KMS-11 (cell line): ENCODE data around the gene STX3.

Experiments used
- H2AFZ ChIP-seq: fragments of 200-600 bp; sonication (generic); 2 replicates; pipeline ENCODE4 v1.6.1; 2016; ENCODE audit warnings: antibody characterized with exemption, mixed run types, low read depth
- H3K27ac ChIP-seq: fragments of 200-600 bp; sonication (generic); 2 replicates; pipeline ENCODE4 v1.6.1; 2016; ENCODE audit warnings: mild to moderate bottlenecking, mixed run types
- H3K27me3 ChIP-seq: fragments of 200-600 bp; sonication (generic); 2 replicates; pipeline ENCODE4 v1.6.1; 2017; ENCODE audit warnings: mild to moderate bottlenecking, low read depth, mixed run types, moderate library complexity; ENCODE audit not compliant: insufficient read depth
- H3K36me3 ChIP-seq: fragments of 200-600 bp; sonication (generic); 2 replicates; pipeline ENCODE4 v1.6.1; 2017; ENCODE audit warnings: mild to moderate bottlenecking, mixed run types; ENCODE audit not compliant: insufficient read depth
- H3K4me1 ChIP-seq: fragments of 200-600 bp; sonication (generic); 2 replicates; pipeline ENCODE4 v1.6.1; 2016; ENCODE audit warnings: mild to moderate bottlenecking, low read depth, mixed run types; ENCODE audit not compliant: poor library complexity, severe bottlenecking
- H3K4me2 ChIP-seq: fragments of 200-600 bp; sonication (generic); 2 replicates; pipeline ENCODE4 v1.7.0; 2016; ENCODE audit warnings: mild to moderate bottlenecking, mixed run types
- H3K4me3 ChIP-seq: fragments of 200-600 bp; sonication (generic); IDR thresholded peaks from 2 replicates; pipeline ENCODE4 v1.6.1; 2017; ENCODE audit warnings: low read depth, low read length, mixed read lengths; ENCODE audit not compliant: insufficient read depth
- H3K79me2 ChIP-seq: fragments of 200-600 bp; sonication (generic); 2 replicates; pipeline ENCODE4 v1.6.1; 2016; ENCODE audit warnings: low read depth, mixed run types; ENCODE audit not compliant: insufficient read depth
- H3K9ac ChIP-seq: fragments of 200-600 bp; sonication (generic); 2 replicates; pipeline ENCODE4 v1.6.1; 2016; ENCODE audit warnings: mild to moderate bottlenecking, mixed run types
- H4K20me1 ChIP-seq: fragments of 200-600 bp; sonication (generic); 2 replicates; pipeline ENCODE4 v1.6.1; 2016; ENCODE audit warnings: mild to moderate bottlenecking, mixed run types; ENCODE audit not compliant: insufficient read depth
- TF ChIP-seq, protein P1 (sequence below): fragments of 200-600 bp; sonication (generic); conservative IDR thresholded peaks from 2 replicates; pipeline ENCODE4 v1.6.1; 2017; ENCODE audit warnings: low read depth, mild to moderate bottlenecking, antibody characterized with exemption, low read length, moderate library complexity, mixed read lengths

Gene STX3

DNA sequence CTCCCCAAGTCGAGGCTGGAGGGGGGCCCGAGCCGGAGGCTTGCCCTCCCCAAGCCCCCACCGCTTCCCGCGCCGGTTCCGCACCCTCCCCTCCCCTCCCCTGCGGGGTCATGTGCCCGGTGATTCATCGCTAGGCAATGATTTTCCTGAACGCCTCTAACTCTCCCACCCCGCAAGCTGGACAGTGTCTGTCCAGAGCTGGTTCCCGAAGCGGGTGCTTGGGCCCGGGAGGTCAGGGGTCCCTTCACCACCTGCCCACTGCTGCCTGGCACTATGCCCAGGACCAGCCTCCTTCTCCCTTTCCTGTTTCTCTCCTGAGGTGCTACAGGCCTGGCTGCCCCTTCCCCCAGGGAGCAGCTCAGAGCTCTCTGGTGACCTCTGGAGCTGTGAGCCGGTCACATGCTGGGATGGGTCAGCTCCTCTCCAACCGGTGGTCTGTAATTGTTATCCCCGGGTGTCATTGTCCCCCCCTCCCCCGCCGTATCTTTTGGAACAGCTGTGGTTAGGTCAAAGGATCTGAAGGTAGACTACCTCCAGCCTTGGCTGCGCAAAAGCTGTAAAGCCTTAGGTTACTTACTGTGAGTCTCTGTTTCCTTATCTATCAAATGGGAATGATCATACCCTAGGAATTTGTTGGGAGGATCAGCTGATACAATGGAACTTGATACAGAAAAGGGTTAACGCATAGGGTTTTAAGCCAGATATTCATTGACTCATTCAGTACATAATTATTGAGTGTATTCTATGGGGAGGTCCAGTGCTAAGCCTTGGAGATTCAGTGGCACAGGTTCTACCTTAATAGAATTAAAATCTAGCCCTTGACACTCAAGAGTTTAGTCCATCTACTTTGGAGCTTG is 753 bp downstream of the STX3 start:
- Histone ChIP-seq H2AFZ (peak overlapping the region; percentile 100), H3K9ac (peak overlapping the region; percentile 57; the same call in 1 of the 2 replicates), H3K4me3 (no peak overlapping the region), H3K36me3 (no peaks in the 10 kb centered on the region), H3K4me1 (peaks cover 9% of the 10 kb centered on the region), H3K27ac (no peak overlapping the region), H3K27me3 (no peaks in the 10 kb centered on the region), H3K79me2 (no peaks in the 10 kb centered on the region), H4K20me1 (no peaks in the 10 kb centered on the region), H3K4me2 (peak overlapping the region; percentile 44)
- TF ChIP-seq, protein P1, sequence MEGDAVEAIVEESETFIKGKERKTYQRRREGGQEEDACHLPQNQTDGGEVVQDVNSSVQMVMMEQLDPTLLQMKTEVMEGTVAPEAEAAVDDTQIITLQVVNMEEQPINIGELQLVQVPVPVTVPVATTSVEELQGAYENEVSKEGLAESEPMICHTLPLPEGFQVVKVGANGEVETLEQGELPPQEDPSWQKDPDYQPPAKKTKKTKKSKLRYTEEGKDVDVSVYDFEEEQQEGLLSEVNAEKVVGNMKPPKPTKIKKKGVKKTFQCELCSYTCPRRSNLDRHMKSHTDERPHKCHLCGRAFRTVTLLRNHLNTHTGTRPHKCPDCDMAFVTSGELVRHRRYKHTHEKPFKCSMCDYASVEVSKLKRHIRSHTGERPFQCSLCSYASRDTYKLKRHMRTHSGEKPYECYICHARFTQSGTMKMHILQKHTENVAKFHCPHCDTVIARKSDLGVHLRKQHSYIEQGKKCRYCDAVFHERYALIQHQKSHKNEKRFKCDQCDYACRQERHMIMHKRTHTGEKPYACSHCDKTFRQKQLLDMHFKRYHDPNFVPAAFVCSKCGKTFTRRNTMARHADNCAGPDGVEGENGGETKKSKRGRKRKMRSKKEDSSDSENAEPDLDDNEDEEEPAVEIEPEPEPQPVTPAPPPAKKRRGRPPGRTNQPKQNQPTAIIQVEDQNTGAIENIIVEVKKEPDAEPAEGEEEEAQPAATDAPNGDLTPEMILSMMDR, result no peak

DNA sequence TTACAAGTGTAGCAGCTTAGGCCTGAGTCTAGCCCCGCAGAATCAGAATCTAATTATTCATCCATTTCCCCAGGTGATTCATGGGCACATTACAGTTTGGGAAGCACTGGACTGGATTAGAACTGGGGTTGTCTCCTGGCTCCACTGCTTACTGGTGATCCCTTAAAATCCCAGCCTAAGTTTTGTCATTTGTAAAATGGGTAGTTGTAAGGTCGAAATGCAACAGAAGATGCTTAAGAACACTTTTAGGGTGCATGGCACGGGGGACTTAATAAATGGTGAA is 1.3 kb downstream of the STX3 start:
- Histone ChIP-seq H3K4me1 (peaks cover 9% of the 10 kb centered on the region), H3K36me3 (no peaks in the 10 kb centered on the region), H3K27ac (no peak overlapping the region), H2AFZ (no peak overlapping the region), H4K20me1 (no peaks in the 10 kb centered on the region), H3K79me2 (no peaks in the 10 kb centered on the region), H3K4me2 (no peak overlapping the region), H3K4me3 (no peak overlapping the region), H3K27me3 (no peaks in the 10 kb centered on the region), H3K9ac (no peak overlapping the region)
- TF ChIP-seq, protein P1, result no peak

DNA sequence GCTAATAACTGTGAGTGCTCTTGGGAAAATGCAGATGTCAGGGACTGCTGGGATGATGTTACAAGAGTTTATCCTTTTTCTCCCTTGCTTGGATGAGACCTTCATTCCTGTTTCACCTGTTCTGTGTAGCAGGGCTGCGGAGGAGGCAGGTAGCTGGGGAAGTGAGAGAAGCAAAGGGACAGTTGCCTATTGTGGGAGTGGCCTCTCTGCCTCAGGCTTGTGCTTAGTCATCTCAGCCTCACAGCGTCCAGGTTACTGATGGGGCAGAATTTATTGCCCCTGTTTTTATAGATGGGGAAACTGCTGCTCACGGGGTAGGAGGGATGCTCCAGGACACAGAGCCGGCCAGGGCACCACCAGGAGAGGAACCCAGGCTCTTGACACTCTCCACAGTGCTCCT is 1.7 kb downstream of the STX3 start:
- no peak overlapping the region for H3K9ac ChIP-seq
- H3K27me3 ChIP-seq, result no peaks in the 10 kb centered on the region
- no peak overlapping the region for H2AFZ ChIP-seq
- no peaks in the 10 kb centered on the region for H3K79me2 ChIP-seq
- no peak overlapping the region for H3K27ac ChIP-seq
- TF ChIP-seq, protein P1, result no peak
- no peaks in the 10 kb centered on the region for H3K36me3 ChIP-seq
- no peak overlapping the region for H3K4me3 ChIP-seq
- peaks cover 9% of the 10 kb centered on the region for H3K4me1 ChIP-seq
- no peaks in the 10 kb centered on the region for H4K20me1 ChIP-seq
- H3K4me2 ChIP-seq, result no peak overlapping the region

DNA sequence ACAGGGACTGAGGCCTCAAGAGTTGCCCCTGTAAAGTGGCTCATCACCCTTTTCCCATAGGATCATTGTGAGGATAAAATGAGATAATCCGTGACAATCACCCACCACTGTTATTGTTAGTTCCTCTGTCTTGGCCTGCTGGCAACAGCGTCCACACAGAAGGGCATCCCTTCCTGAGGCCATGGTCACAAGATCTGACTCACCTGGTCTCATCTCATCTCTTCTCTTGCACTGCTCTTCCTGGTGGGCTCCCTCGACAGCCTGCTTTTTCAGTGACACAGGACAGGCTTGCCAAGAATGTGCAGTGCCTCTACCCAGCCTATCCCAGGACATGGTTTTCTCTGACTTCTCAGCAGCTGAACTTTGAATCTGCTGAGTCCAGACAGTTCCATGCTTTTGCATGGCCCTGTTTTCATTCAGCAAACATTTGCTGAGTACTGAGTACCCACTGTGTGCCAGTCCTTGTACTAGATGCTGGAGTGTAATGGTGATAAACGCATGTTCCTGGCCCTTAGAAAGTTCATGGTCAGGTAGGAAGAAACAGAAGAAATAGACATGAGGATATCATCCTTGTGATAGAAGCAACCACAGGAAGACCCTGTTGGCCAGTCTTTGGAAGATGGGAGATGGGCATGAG is 3.3 kb downstream of the STX3 start:
- no peak overlapping the region for H3K4me3 ChIP-seq
- H3K36me3 ChIP-seq, result no peaks in the 10 kb centered on the region
- H3K27ac ChIP-seq, result no peak overlapping the region
- H3K79me2 ChIP-seq, result no peaks in the 10 kb centered on the region
- H3K4me2 ChIP-seq, result no peak overlapping the region
- peaks cover 9% of the 10 kb centered on the region for H3K4me1 ChIP-seq
- no peak overlapping the region for H2AFZ ChIP-seq
- TF ChIP-seq, protein P1, result no peak
- no peaks in the 10 kb centered on the region for H4K20me1 ChIP-seq
- no peaks in the 10 kb centered on the region for H3K27me3 ChIP-seq
- H3K9ac ChIP-seq, result no peak overlapping the region
